CD4-positive, alpha-beta T cell treated with Interleukin-17A for 4 hours (primary cell): ENCODE data around the gene TFPI.
"Not testable (repeated sequence)": the region's sequence is repeated elsewhere in the genome, so short reads cannot be mapped to it uniquely, and the experiment has no call there.

Experiments
- DNase-seq: peaks from one replicate; pipeline ENCODE4 v3.0.0-alpha.2; 2020; ENCODE audit warnings: mixed read lengths

The TFPI gene

DNA sequence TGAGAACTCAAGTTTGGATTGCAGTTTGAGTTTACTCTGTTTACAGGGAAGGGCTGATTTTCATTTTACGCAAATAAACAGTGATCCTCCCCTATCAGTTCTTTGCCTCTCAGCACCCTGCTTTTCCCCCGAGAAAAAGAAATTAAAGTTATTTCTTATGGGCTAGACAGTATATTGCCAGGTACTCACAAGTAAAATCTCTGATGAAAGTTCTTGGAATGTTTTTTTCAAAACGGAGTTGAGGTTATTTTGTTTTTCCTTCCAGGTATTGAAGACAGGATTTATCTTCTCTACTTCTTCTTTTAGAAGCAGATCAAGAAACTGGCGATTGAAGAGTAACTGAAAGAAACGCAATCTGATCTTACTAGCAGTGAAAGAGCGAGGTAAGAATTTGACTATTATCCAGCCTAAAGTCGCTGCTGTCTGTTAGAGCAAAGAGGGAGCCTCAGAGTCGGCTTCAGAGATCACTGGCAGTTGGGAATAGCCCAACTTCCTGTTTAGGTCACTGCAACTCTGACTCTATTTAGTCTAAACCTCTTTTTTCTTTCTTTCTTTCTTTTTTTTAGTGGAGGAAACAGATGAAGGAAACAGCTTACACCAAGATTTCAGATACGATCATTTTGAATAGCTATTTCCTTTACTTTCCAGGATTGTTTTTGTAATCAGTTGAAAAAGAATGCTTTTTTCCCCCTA lies at the start of gene TFPI:
TSS of gene TFPI (minus strand) at position 425 of the 693 bp plus-strand sequence. CDS start 50,667 bp downstream, outside the sequence.
- DNase-seq: no peak

DNA sequence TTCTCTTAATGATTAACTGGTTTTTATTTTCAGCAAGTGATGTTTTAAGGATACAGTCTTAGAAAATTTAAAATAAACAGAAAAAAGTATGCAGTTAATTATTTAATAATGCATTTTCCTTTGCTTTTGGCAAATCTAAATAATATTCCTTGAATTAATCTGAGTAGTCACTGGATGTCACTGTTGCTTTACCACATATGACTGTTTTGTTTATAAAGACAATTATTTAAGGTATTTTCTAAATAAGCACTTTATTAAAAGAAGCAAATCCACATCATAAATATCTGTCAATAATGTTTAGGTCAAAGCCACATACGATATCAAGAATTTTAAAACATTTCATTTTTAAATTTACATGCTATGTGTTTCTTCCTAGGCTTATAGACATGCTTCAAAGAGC lies 40.6 kb upstream of the TFPI start:
- no peak for DNase-seq

DNA sequence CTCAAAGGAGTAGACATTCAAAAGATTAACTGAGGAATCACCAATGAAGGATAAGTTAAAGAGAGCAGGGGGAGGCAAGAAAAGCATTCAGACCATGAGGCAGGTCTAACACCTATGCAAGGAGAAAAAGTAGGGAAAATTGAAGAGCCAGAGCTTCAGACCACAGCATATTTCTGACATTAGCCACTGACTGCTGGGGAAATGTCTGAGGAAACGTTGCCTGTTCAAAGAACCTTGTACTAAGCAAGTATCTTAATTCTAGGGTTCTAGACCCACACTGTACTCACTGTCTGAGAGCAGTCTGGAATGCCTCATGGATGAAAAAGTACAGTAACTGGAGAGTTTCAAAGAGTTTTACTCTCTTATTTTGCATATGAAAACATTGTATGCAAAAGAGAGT lies 39.5 kb upstream of the TFPI start:
- no peak for DNase-seq

DNA sequence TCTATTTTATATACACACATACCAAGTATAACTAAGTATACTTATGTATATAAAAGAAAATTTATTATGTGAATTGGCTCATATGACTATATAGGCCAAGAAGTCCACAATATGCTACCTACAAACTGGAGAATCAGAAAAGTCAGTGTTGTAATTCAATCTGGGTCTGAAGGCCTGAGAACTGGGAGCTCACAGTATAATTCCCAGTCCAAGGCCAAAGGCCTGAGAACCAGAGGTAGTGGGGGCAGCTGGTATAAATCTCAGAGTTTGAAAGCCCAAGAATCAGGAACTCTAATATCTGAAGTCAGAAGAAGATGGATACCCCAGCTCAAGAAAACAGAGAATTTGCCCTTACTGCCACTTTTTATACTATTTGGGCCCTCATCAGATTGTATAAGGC lies 38.9 kb upstream of the TFPI start:
- no peak for DNase-seq

DNA sequence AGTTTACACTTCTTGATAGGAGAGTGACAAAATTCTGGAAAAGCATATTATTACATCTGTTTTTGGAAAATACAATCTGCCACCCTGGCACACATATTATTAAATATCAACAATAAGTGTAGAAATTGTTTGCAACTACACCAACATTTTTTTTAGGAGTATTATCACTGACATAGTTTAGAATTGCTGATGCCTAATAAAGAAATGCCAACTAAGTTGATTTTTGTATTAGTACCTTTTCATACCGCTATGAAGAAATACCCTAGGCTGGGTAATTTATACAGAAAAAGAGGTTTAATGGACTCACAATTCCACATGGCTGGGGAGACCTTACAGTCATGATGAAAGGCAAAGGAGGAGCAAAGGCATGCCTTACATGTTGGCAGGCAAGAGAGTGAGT lies 35.9 kb upstream of the TFPI start:
- DNase-seq: no peak

DNA sequence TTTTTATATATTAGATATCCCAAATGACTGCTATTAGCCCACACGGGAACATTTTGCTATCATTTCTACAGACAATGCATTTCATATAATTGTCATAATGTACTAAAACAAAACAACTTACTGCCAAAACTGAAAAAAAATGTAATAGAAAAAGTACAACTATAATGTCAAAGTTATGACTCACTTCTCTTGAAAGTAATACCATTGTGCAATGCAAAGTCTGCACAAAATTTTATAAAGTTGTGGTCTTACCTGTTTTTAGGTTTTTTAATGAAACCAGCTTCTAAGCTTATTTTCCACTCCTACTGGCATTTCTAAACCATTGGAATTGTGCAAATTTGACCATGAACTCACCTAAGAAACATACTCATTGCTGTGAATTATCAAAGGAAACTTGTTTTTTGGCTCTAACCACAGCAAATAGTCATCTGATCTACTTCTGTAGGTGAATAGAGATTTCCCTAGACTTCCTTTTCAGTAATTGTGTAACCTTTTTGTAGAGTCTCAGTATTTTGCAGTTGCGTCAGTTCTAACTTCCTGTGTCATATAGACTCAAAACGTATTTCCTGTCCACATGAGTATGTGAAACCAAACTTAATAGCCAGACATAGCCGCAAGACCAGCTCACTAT lies 31.9 kb upstream of the TFPI start:
- DNase-seq: no peak

DNA sequence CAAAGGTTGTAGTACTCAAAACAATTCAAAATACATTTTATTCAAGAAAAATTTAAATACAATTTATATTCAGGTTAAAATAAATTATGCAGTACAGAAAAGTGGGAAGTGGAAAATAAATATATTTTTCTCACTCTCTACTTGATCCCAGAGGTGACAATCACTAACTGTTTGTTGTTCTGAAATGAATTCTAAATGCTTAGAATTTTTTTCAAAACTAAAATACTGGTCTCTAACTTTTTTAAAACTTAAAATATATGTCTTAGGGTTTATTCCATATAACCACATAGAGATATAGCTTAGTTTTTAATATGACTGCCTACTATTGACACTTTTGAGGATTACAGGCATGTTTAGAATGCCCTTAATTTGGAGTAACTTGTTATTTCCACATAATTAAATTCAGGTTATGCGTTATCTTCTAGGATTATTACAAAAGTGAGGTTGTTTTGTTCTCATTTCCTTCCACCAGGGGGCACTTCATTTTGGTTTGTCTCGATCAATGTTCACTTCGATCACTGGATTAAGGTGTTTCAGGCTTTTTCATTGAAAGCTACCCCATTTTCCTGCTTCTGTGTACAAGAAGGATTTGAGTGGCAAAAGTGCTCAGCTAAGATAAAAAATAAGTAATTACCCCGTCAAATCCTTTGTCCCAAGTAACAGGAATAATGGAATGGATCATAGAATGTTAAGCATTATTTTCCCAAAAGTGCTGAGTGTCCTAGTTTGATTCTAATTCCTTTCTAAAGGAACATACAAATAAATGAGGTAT lies 27.1 kb upstream of the TFPI start:
- DNase-seq: peak; percentile 4

DNA sequence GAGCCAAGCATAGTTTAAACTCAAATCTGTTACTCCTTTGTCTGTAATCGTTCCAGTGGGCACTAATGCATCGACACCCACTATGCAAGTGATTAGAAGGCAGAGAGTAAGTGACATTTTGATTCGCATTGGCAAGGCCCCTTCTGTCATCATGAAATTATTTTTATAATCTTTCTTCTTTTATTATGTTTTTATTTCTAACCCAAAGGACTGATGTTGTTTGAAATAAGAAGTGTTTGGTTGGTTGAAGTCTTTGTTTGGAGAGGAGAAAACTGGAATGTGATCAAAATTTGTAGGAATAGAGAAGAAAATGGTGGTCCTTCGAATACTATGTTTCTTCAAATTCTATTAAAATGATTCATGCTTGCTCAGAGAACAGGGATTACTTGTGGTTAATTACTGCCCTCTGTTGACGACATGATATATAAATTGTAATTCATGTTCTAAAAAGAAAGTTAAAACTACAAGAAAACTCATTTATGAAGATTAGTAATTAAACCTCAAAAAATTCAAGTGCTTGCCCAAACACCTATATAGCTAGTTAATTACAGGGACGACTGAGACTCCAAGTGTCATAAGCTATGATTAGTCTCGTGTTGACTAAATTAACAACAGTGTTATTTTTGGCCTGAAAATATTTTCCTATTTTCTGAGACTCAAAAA lies 26.4 kb upstream of the TFPI start:
- no peak for DNase-seq

DNA sequence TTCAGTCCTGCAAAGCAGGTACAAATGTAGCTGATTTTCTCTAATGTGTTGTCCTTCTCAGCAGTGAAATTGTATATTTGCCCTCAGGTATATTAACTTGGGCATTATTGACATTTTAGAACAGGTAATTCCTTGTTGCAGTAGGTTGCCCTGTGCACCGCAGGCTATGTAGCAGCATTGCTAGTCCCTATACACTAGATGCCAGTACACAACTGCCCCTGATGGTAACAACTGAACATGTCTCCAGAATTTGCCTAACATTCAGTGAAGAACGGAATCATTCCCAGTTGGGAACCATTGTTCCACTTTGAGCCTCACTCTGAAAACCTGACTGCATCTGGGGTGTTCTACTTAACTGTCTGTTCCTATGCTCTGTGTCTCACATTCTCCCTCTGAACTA lies 23.1 kb upstream of the TFPI start:
- no peak for DNase-seq

DNA sequence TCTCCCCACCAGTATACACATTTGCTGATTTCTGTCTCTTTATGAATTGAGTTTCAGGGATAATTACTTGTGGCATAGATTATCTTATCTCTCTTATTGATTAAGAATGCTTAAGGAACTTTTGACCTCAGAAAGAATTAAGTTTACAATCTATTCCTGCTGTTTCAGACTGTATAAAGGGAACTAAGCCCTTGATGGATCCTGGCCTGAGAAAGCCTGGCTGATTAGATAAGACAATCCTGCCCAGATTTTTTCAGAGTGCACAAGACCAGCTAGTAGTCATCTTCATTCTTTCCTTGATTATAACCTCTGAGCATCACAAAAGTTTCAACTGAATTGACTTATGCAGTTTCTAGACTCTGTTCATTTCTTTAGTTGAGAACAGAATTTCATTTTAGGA lies 22.7 kb upstream of the TFPI start:
- DNase-seq: no peak

DNA sequence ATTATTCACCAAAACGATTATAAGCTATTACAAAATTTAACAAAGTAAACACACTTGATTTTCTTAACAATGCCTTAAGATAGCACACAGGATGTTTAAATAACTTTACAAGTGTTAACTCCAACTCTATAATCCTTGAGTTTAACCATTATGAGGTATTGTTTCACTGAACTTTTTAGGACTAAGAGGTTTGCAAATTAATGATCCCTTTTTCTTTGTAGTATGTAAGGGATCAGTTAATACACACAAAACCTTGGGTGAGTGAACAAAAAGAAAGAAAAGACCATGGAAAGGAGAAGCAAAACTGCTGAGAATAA lies 21.5 kb upstream of the TFPI start:
- no peak for DNase-seq

DNA sequence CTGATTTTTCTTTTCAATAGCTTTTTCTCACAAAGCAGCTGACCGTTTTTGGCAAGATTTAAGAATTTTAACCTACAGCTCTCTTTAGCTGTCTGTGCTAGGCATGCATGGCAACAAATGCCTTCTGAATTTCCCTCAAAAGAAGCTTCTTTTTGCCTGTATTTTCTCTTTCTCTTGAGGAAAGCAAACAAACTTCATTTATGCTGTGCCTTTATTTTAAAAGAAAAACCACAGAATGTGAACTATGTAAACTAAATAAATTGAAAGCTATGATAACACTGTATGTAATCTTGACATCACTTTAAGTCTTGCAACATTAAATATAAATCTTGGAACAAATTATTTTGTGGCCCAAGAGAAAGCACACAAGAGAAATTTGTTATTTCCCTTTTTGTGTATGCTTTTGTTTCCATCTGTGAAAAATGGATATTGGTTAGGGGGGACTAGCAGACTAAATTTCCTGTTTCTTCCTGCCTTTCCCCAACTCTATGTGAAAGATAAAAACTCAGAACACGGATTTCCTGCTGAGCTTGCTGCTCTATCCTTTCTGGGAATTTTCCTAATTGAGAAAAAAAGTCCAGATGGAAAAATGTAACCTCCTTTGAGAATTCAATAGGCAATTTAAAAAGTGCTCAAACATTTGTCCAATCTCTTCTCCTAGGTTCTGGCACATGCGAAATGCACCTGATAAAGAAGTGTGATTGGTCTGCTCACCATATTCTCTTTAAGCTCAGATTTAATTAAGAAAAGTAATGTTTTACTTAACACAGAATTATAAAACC lies 20.9 kb upstream of the TFPI start:
- no peak for DNase-seq

DNA sequence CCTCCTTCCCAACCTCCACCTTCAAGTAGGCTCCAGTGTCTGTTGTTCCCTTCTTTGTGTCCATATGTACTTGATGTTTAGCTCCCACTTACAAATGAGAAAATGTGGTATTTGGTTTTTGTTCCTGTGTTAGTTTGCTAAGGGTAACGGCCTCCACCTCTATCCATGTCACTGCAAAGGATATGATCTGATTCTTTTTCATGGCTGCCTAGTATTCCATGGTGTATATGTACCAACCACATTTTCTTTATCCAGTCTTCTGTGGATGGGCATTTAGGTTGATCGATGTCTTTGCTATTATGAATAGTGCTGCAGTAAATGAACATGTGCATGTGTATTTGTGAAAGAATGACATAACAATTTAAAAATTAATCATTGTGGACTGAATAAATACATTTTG lies 19.5 kb upstream of the TFPI start:
- DNase-seq: no peak

DNA sequence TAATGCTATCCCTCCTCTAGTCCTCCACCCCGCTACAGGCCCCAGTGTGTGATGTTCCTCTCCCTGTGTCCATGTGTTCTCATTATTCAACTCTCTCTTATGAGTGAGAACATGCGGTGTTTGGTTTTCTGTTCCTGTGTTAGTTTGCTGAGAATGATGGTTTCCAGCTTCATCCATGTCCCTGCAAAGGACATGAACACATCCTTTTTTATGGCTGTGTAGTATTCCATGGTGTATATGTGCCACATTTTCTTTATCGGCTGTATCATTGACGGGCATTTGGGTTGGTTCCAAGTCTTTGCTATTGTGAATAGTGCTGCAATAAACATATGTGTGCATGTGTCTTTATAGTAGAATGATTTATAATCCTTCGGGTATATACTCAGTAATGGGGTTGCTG lies 17.8 kb upstream of the TFPI start:
- not testable (repeated sequence) for DNase-seq

DNA sequence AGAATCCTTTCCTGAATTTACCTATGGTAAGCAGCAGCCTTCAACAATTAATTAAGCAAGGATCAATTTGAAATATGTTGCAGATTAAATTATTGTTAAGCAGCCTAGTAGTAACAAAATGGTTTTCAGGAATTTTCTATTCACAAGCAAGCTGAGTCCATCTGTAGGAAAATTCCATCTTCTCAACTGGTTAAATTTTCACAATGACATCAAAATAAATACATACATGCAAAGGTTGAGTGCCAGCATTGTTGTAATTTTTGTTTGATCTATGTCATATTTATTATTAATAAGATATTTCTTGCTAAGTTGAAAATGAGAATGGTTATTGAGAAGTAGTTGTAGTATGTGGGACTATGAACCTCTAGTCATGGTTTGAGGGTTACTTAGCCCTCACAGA lies 15.3 kb upstream of the TFPI start:
- DNase-seq: no peak

DNA sequence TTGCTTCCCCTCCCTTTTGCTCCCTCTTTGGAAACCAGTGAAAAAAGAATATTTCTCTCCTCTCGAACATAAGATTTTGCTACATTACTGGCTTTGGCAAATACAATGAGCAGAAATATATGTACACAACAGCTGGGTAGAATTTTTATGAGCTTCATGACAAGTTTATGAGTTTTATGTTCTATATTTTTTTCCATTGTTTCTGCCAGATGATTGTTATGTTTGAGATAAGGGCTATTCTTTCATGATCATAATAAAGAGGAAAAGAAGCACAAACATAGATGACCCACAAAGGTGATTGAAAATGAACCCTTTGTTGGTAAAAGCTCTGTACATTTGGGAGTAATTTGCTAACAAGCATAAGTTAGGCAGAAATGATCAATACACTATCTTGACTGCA lies 14.8 kb upstream of the TFPI start:
- no peak for DNase-seq

DNA sequence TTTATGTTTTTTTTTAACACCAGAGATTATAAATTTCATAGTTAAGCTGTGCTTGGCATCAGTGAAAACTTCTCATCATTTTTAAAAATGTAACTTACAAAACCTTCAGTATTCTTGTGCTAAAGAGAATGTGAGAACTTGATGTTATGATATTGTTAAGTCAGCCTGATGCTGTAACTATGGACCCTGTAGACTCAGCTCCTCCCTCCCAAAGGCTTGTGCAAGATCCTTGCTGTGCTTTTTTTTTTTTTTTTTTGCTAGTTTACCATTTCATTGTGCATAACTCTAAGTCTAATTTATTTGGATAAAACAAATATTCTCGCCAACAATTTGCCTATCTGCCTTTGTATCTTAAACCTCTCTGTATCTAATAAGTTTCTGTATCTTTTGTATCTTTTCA lies 12.9 kb upstream of the TFPI start:
- DNase-seq: no peak

DNA sequence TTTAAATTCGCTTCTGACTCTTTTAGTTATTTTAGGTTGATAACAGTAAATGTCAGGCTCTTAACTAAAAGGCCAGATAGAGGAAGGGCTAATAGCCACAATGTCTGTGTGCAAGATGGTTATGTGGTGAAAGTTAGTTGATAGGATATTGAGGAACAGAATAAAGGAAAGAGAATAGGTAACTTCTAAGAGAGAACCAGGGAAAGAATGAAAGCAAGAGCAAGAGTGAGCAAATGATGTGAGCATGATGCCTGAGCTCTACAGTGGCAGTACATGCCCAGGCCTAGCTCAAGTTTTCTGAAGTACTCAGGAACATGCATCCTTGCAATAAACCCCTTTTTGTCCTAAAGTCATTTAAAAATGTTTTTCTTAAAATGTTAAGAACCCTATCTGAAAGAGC lies 12.5 kb upstream of the TFPI start:
- DNase-seq: no peak

DNA sequence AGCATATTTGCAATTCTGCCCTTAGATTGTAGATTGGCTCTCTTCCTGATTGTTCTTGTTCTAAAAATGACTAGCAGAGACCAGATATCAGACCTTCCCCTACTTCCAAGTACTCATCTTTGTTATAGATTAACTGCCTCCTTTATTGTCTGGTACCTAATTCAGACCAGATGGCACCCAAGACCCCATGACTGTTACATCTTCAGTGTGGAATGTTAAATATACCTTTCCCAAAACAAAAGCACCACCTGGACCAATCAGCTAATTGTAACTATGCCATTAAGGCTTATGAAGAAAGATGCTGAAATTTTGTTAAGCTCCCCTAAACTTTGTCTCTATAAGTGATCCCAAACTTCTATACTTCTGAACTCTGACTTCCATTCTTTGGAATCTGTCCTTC lies 12.0 kb upstream of the TFPI start:
- DNase-seq: no peak

DNA sequence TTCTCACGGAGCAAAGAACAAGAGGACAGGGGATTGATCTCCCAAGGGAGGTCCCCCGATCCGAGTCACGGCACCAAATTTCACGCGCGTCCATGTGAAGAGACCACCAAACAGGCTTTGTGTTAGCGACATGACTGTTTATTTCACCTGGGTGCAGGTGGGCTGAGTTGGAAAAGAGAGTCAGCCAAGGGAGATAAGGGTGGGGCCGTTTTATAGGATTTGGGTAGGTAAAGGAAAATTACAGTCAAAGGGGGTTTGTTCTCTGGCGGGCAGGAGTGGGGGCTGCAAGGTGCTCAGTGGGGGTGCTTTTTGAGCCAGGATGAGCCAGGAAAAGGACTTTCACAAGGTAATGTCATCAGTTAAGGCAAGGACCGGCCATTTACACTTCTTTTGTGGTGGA lies 11.4 kb upstream of the TFPI start:
- not testable (repeated sequence) for DNase-seq

DNA sequence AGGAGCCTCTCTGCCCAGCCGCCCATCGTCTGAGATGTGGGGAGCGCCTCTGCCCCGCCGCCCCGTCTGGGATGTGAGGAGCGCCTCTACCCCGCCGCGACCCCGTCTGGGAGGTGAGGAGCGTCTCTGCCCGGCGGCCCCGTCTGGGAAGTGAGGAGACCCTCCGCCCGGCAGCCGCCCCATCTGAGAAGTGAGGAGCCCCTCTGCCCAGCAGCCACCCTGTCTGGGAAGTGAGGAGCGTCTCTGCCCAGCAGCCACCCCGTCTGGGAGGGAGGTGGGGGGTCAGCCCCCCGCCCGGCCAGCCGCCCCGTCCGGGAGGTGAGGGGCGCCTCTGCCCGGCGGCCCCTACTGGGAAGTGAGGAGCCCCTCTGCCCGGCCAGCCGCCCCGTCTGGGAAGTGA lies 2.3 kb upstream of the TFPI start:
- DNase-seq: not testable (repeated sequence)

DNA sequence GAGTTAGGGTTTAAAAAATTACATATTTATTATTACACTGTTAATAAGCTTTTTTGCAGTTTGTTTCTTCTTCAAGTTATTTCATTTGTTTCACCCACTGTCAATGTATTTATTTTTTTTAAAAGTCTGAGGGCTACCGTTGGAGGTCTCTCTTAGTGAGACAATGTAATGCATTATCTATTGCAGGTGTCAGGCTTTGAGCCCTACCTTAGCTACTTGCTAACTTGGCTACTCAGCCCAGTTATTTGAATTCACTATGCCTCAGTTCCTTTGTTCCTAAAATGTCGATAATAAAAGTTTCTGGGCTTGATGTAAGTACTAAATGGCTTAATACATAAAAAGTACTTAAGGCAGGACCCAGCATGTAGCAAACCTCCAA lies 458 bp upstream of the TFPI start:
- DNase-seq: no peak
